T-helper 22 cell (primary cell): ENCODE results near the gene TUBE1.
"Not testable (repeated sequence)": the region's sequence is repeated elsewhere in the genome, so short reads cannot be mapped to it uniquely, and the experiment has no call there.

Experiments
- DNase-seq: peaks from one replicate; pipeline ENCODE4 v3.0.0-alpha.2; 2020; ENCODE audit warnings: low read depth

The TUBE1 gene

DNA sequence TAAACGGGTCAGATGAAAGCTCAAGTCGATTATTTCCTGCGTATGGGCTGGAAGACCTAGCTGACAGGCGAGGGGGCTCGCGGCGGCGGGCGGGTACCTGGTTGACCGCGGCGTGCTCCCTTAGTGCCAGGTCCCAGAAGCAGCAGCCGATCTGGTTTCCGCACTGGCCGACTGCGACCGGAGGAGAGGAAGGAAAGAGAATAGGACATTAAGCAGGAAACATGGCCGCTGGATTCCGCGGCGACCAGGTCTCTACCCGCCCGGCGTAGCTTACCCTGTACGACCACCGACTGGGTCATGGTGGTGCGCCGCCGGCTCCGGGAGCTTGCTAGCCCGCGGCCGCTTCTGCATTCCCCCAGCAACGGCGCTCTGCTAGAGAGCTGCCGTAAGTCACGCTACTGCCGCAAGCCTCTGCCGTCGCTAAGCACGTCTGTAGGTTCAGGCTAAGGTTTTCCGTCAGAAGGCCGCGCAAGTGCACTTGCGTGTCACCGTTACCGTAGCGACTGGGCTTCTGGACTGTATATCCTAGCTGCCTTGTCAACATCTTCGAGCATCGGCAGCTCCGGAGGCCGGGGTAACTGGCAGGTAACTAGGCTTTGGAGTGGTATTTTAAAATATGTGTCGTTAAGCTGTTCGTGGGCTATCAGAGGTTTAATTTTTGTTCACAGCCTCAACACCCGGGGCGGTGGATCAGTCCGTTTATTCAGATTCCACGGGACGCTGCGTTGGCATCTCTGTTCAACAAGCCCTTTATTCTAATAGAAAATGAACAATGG is at the start of gene TUBE1, which contains the start of gene FAM229B:
Gene TUBE1, minus strand, starts transcription at position 347 of the 776 bp plus-strand sequence. Its CDS starts 48 bp downstream, at position 299.
Gene FAM229B, plus strand, starts transcription at position 456 of the 776 bp plus-strand sequence. CDS start 11,693 bp downstream, outside the sequence.
- DNase-seq = peak; percentile 83

- DNase-seq = no peak
These were observed 43.6 kb upstream of the TUBE1 start for GRCh38 chr6:112130878-112131277.

DNA sequence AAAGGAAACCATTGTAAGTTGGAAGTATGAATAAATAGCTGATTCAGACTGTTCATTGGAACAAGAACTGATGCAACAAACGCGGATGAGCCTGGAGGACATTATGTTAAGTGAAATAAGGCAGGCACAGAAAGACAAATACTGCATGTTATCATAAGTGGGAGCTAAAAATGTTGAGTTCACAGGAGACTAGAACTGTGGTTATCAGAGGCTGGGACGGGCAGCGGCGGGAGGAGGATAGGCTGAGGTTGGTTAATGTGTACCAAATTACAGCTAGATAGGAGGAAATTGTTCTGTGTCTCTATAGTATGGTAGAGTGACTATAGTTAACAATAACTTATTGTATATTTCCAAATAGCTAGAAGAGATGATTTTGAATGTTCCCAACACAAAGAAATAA is 40.9 kb upstream of the TUBE1 start:
- DNase-seq = no peak

DNA sequence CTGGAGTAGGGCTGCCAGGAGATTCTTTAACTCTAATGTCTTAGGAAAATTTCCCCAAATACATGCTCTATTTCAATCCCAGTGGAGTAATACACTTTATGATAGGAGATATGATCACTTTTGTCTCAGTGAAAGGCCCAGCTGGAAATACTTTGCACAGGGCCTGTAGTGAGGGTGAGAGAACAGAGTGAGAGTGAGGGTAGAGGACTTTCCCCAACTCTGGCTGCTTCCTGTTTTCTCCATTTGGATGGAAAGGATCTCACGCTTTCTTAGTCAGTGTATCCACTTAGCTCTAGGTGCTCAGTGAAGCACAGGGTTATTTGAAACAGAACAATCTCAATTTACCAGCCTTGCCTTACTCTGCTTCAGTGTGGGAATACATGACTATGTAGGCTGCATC is 36.7 kb upstream of the TUBE1 start:
- no peak for DNase-seq

DNA sequence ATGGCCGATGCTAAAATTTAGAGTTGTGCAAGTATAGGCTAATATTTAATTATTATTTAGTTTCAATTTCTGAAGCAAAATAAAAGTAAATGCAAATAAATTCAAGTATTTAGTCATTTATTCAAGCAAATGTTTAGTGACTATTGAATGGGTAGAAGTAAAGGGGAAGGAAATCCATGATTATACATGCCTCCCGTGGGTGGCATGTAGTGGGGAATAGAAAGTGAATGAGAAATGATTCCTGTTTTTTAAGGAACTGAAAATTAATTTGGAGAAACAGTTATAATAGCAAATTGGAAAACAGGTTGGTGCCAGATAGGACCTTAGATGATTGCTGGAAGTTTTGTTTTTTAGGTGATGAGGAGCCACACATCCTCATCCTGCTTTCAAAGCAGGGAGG is 35.5 kb upstream of the TUBE1 start:
- DNase-seq = no peak

GRCh38 chr6:112118034-112118433 is 30.8 kb upstream of the TUBE1 start:
- DNase-seq = no peak

DNA sequence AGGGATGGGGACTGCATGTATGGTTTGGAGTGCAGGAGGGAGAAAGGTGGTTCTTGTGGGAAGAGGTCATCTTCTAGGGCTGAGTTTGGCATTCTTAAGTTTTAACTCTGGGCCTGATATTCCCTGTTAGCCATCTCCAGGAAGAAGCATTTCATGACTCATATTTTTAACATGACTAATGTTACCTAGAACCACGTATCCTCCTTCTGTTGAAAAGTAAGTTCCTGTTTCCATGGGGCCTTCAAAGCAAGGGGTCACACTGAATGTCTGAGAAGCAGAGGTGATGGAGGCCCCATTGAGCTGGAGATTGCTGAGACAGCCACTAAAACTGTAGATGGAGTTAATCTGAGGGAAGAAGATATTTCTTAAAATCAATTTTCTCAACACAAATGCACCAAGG is 30.3 kb upstream of the TUBE1 start:
- no peak for DNase-seq

GRCh38 chr6:112116221-112116620 is 28.9 kb upstream of the TUBE1 start:
- no peak for DNase-seq

DNA sequence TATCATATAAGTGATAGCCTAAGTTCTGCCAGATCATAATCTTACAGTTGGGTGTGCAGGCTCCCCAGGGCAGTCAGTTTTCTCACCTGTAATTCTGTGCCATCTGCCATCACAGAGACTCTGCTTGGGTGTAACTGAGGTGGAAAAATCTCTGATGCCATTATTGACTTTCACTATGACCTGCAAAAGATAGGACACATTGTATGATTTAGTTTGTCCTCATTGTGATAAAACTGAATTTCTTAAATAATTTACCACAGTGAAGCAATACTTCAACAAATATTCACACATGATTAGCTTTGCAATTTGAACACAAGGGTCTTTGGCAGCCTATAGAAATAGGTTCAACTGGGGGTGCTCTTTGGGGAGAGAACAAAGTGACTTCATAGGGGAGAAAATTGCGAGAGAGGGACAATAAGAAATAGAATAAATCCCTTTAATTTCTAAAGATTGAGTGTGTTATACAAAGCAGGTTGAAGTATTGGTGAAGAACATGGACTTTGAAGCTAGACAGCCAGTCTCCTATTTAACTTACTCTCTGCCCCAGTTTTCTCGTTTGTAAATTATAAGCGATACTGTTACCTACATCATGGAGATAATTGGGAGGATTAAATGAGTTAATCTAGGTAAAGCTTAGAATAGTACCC is 27.4 kb upstream of the TUBE1 start:
- DNase-seq = no peak

DNA sequence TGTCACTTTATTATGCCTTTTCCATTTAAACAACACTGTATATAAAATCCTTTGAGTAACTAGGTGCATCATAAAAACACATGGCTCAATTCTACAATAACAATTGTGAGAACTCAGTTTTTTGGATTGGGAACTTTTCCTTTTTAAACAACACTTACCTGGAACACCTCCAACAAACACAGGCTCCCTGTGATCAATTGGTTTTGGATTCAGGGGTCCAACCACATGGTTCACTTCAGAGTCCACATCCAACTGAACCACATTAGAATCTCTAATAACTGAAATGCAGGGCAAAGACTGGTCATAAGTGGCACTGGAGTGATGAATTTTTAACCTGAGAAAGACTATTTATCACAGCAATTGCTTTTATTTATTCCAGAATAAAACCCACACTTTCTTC is 26.6 kb upstream of the TUBE1 start:
- no peak for DNase-seq

DNA sequence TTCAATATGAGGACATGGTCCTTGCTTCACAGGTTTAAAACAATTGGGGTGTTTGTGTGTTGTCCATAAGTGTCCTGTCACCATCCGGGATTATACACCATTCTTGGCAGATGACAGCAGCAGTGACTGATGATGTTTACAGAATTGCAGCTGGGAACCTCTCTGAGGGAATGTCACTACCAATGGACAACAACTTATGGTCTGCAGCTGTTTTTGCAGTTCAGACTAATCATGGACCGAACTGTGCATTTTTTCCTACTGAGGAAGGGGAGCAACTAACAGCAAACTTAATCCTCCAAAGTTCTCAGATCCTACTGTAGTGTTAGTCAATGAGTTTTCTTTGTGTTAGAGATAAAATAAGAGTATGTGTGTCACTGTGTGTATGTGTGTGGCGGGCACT is 26.1 kb upstream of the TUBE1 start:
- no peak for DNase-seq

DNA sequence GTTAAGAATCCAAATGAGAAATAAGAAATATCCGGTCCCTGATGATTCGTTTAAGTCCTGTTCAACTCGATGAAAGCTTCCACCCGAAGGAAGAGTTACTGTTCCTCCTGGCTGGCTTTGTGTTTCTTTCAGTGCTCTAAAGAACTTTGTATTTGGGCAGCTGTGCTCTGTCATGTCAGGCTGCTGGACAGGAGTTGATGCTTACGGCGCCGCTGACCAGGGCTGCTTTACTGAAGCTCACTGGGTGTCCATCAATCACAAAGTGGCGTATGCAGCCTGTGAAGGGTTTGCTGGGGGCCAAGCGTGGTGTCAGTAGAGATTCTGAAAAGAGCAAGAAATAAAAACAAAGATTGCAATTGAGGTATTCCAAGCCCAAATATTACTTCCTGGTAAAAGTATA is 22.0 kb upstream of the TUBE1 start:
- DNase-seq = no peak

- DNase-seq = no peak
These were observed 19.3 kb upstream of the TUBE1 start for GRCh38 chr6:112106562-112106961.

GRCh38 chr6:112106026-112106425 is 18.7 kb upstream of the TUBE1 start:
- DNase-seq = not testable (repeated sequence)

DNA sequence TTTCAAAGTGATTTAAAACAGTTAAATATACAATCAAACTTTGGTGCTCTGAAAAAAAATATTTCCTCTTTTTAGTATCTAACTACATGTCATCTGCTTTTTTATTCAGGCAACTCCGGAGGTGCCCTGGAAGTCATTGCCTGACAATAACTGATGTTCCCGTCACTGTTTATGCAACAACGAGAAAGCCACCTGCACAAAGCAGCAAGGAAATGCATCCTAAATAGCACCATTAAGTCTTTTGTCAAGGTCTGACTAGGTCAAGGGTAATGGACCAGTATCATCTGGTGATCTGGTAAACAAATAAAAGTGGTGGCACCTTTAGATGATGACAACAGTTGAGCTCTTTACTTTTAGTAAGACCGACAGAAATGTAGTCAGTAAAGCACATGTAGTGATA is 13.3 kb upstream of the TUBE1 start:
- DNase-seq = no peak

GRCh38 chr6:112096901-112097300 is 9.6 kb upstream of the TUBE1 start:
- no peak for DNase-seq

GRCh38 chr6:112087916-112088315 is 634 bp upstream of the TUBE1 start:
- no peak for DNase-seq

GRCh38 chr6:112086744-112087135 is 542 bp downstream of the TUBE1 start:
- no peak for DNase-seq

DNA sequence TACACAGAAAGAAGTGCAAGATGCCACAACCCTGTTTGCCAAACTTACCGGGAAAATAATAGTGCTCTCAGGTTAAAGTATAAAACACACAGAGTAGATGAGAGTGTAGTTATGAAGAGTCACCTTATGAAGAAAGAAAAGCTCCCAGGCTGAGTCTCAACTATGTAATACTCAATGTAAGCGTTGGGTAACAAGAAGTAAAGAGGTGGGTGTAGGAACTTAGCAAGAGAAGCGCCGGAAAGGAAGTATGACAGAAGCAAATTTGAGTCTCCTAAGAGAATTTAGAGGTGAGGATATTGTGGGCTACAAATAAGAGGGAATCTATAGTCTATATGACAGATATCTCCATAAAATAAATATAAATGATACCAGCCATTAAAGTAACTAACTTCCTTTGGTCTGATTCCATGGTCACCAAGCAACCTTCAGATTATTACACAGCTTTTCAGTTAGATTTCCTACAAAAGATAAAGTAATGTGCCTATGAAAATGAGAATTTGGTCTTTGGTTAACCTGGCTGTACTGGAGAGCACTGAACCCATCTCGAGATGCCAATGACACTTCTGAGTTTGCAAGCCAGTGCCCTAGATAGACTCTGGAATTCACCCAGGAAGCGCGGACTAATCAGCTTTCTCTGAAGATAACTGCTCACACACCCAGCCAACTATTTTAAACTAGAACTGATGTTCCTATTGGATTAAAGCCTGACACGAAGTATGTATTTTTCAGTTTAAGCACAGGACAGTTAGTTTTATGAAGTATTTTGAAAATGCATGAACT is 1.8 kb downstream of the TUBE1 start:
- DNase-seq = no peak

DNA sequence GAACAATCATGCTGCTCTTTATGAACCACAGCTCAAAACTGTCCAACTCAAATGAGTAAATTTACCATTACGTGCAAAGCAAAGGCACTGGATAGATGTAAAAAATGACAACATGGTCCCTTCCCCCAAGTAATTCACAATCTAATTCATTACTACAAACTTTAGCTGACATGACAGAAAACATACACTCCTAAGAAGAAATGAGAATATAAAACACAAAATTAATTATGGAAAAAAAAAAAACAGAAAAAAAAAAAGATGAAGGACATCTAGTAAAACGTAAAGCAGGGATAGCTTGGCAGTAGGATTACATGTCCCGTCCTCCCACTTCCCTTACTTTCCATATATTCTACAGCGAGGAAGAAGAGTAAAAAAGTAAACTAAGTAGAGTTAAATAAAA is 5.7 kb downstream of the TUBE1 start:
- no peak for DNase-seq

GRCh38 chr6:112066606-112067005 is 20.7 kb downstream of the TUBE1 start:
- DNase-seq = no peak

GRCh38 chr6:112065426-112065986 is 21.8 kb downstream of the TUBE1 start:
- no peak for DNase-seq

- DNase-seq = no peak
These were observed 24.3 kb downstream of the TUBE1 start for GRCh38 chr6:112062966-112063365.
